HEK293 (cell line): ENCODE measurements around the gene PHF23.

Experiments
- CTCF ChIA-PET: fragments of 350-600 bp; formaldehyde crosslinking; extraction: SDS; loops from one replicate; lab custom pipeline; 2021; ENCODE audit warnings: antibody characterized with exemption; lab: Yijun Ruan, JAX
- POLR2A ChIA-PET: fragments of 300-600 bp; formaldehyde crosslinking; extraction: SDS; loops from one replicate; lab custom pipeline; 2020; ENCODE audit warnings: antibody characterized with exemption, inconsistent platforms; lab: Yijun Ruan, JAX
- H3K27ac ChIP-seq: fragments of 200-500 bp; sonication (Bioruptor generic); 2 replicates; pipeline ENCODE4 v1.5.1; 2014; ENCODE audit warnings: low read depth, low read length, control low read depth, inconsistent platforms; ENCODE audit errors: extremely low read depth
- H3K36me3 ChIP-seq, 2 experiments: fragments of 200-500 bp in 1 of 2; sonication (Bioruptor generic) in 1 of 2; 1 replicate in 1 of 2; 2 replicates in 1 of 2; pipeline ENCODE4 v1.5.1; 2014 to 2017; ENCODE audit warnings: inconsistent platforms in 2 of 2, low read length in 2 of 2; ENCODE audit not compliant: control insufficient read depth in 2 of 2, insufficient read depth in 1 of 2
- H3K4me1 ChIP-seq: fragments of 200-500 bp; sonication (Bioruptor generic); 2 replicates; pipeline ENCODE4 v1.5.1; 2014; ENCODE audit warnings: mild to moderate bottlenecking, low read length, inconsistent platforms; ENCODE audit not compliant: control insufficient read depth, insufficient read depth
- H3K4me3 ChIP-seq: 2 replicates; pipeline ENCODE4 v1.5.1; 2011; ENCODE audit warnings: low read depth, mild to moderate bottlenecking, control low read depth, low read length, moderate library complexity
- H3K9me3 ChIP-seq: fragments of 200-500 bp; sonication (Bioruptor generic); 2 replicates; pipeline ENCODE4 v1.5.1; 2014; ENCODE audit warnings: low read depth, low read length, inconsistent platforms; ENCODE audit not compliant: control insufficient read depth, insufficient read depth
- GLI4 ChIP-seq: fragments of 450-650 bp; formaldehyde crosslinking; IDR thresholded peaks from 2 replicates; pipeline ENCODE4 v1.5.1; 2016; ENCODE audit warnings: missing biosample characterization, missing genetic modification characterization
- GLIS2 ChIP-seq: fragments of 450-650 bp; formaldehyde crosslinking; IDR thresholded peaks from 2 replicates; pipeline ENCODE4 v1.5.1; 2016; ENCODE audit warnings: missing biosample characterization, missing genetic modification characterization
- PRDM1 ChIP-seq: fragments of 450-650 bp; formaldehyde crosslinking; IDR thresholded peaks from 2 replicates; pipeline ENCODE4; 2016; ENCODE audit warnings: missing biosample characterization, missing genetic modification characterization
- ZNF175 ChIP-seq: fragments of 450-650 bp; formaldehyde crosslinking; IDR thresholded peaks from 2 replicates; pipeline ENCODE4 v1.5.1; 2016; ENCODE audit warnings: missing biosample characterization, missing genetic modification characterization
- ZNF18 ChIP-seq: fragments of 450-650 bp; formaldehyde crosslinking; IDR thresholded peaks from 2 replicates; pipeline ENCODE4 v1.5.1; 2016; ENCODE audit warnings: missing biosample characterization, missing genetic modification characterization
- ZNF280D ChIP-seq: fragments of 450-650 bp; formaldehyde crosslinking; IDR thresholded peaks from 2 replicates; pipeline ENCODE4 v1.5.1; 2016; ENCODE audit warnings: missing biosample characterization, missing genetic modification characterization
- ZNF311 ChIP-seq: fragments of 450-650 bp; formaldehyde crosslinking; IDR thresholded peaks from 2 replicates; pipeline ENCODE4 v1.5.1; 2017; ENCODE audit warnings: missing biosample characterization, missing genetic modification characterization, borderline replicate concordance
- ZNF416 ChIP-seq: fragments of 450-650 bp; formaldehyde crosslinking; IDR thresholded peaks from 2 replicates; pipeline ENCODE4 v1.5.1; 2016; ENCODE audit warnings: missing biosample characterization, missing genetic modification characterization
- ZNF596 ChIP-seq: fragments of 450-650 bp; IDR thresholded peaks from 2 replicates; pipeline ENCODE4 v1.5.0; 2018; ENCODE audit warnings: missing biosample characterization, mild to moderate bottlenecking, missing genetic modification characterization, moderate library complexity
- ZNF600 ChIP-seq: fragments of 450-650 bp; formaldehyde crosslinking; IDR thresholded peaks from 2 replicates; pipeline ENCODE4 v1.5.1; 2016; ENCODE audit warnings: missing biosample characterization, missing genetic modification characterization
- ZNF621 ChIP-seq: fragments of 450-650 bp; formaldehyde crosslinking; IDR thresholded peaks from 2 replicates; pipeline ENCODE4 v1.5.1; 2017; ENCODE audit warnings: missing biosample characterization, missing genetic modification characterization

The PHF23 gene

GRCh38 chr17:7226721-7227710, 12.2 kb downstream of the PHF23 start:
- no peak for TF ChIP-seq ZNF621
- peak; percentile 80; the same call in 1 of the 2 replicates for TF ChIP-seq ZNF600 (tag by site-specific recombination)
- TF ChIP-seq ZNF416, result no peak
- TF ChIP-seq ZNF596, result no peak

GRCh38 chr17:7225711-7226331, 13.4 kb downstream of the PHF23 start:
- Histone ChIP-seq H3K9me3 (no peaks in the 10 kb centered on the region), H3K36me3 (peaks cover 26 to 99% of the 10 kb centered on the region in 2 experiments), H3K4me3 (no peak overlapping the region), H3K4me1 (no peaks in the 10 kb centered on the region), H3K27ac (no peak overlapping the region)
- no peak for TF ChIP-seq GLI4
- peak; percentile 91 for TF ChIP-seq GLIS2 (tag by site-specific recombination)
- POLR2A ChIA-PET, result interaction anchor here (0.6 to 9.8 kb wide), 2 partner anchors 11 to 93 kb away, joined by 5 to 284 read pairs; partner anchors contain the start of genes DVL2, GABARAP and PHF23
- CTCF ChIA-PET, result interaction anchor here (0.6 to 0.7 kb wide), 2 partner anchors 12 to 177 kb away, joined by 3 to 8 read pairs; no protein-coding TSS in a partner anchor

More at GRCh38 chr17:7226721-7227710, 12.2 kb downstream of the PHF23 start:
- H3K9me3 ChIP-seq, result no peaks in the 10 kb centered on the region
- CTCF ChIA-PET, result no interaction called here
- POLR2A ChIA-PET, result interaction anchor here (9.8 kb wide), 1 partner anchor 9 kb away, joined by 284 read pairs; the partner anchor contains the start of genes DVL2, GABARAP and PHF23
- no peaks in the 10 kb centered on the region for H3K4me1 ChIP-seq
- H3K4me3 ChIP-seq, result no peak overlapping the region
- peaks cover 26 to 91% of the 10 kb centered on the region in 2 experiments for H3K36me3 ChIP-seq
- H3K27ac ChIP-seq, result no peak overlapping the region

- H3K27ac ChIP-seq, result 0 out of 2 replicates have a peak overlapping the region, but pooled peaks have one; percentile 11
- CTCF ChIA-PET, result no interaction called here
- H3K36me3 ChIP-seq, result peaks cover 26 to 87% of the 10 kb centered on the region in 2 experiments
- no peaks in the 10 kb centered on the region for H3K4me1 ChIP-seq
- H3K4me3 ChIP-seq, result no peak overlapping the region
- no peaks in the 10 kb centered on the region for H3K9me3 ChIP-seq
- POLR2A ChIA-PET, result interaction anchor here (0.5 to 9.8 kb wide), 4 partner anchors 12 to 37 kb away, joined by 3 to 284 read pairs (median 3); partner anchors contain the start of genes DVL2, GABARAP and PHF23
- TF ChIP-seq ZNF175 (tag by site-specific recombination), result no peak
- no peak for TF ChIP-seq PRDM1 (tag by site-specific recombination)
- no peak for TF ChIP-seq ZNF18 (tag by site-specific recombination)
- no peak for TF ChIP-seq ZNF280D (tag by site-specific recombination)
- no peak for TF ChIP-seq ZNF311 (tag by site-specific recombination)
Measured at GRCh38 chr17:7224661-7225111, 14.6 kb downstream of the PHF23 start.
